ENCODE results near the gene RFX1.

Gene RFX1

GRCh38 chr19:13913352-13913751 is 92.8 kb downstream of the RFX1 start:
- no peak for TF ChIP-seq GATA3 (IDR thresholded peaks at IDR 0.05; ENCODE audit: low read depth, low read length)
